ENCODE data around the gene SOX15.
A peak's percentile ranks its signal among the peaks of the same experiment; 100 is the strongest.
"Not testable (repeated sequence)": the region's sequence is repeated elsewhere in the genome, so short reads cannot be mapped to it uniquely, and the experiment has no call there.

The SOX15 gene

GRCh38 chr17:7606280-7606679, 16.4 kb upstream of the SOX15 start:
- no peak for DNase-seq

DNA sequence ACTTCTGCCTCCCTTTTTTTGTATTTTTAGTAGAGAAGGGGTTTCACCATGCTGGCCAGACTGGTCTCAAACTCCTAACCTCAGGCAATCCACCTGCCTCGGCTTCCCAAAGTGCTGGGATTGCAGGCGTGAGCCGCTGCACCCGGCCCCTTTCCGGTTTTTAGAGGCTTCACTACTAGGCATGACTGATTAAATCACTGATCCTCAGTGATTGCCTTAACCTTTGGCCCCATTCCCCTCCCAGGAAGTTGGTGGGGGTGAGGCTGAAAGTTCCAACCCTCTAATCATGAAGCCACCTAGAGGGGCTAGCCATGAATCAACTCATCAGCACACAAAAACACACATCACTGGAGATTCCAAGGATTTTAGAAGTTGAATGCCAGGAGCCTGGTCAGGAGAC, 7.7 kb upstream of the SOX15 start:
- DNase-seq: not testable (repeated sequence)

- DNase-seq: no peak
These were observed 3.4 kb upstream of the SOX15 start for GRCh38 chr17:7593296-7593695.

DNA sequence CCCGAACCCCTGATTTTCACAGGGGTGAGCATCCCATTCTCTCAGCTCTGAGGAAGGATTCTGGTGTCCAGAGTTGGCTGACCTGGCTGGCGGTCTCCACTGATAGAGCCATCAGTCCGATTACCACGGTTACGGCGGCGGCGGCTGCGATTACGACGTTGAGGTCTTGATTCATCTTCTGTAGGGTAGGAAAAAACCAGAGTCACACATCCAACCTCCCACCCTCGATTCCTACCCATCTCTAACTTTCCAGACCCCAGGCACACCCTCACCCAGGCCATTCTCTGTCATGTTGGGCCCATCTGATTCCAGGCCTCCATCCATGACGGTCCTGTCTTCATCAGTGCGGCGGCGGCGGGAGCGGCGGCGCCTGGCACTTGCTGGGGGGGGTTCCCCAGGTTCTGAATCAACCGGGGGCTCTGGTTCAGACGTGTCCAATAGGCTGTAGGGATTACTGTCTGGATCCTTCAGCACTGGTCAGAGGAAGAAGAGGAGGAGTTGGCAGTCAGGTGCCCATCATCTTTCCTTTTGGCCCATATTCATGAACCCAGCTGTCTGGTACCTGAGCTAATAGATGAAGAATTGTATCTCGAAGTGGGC, 2.6 kb upstream of the SOX15 start:
- DNase-seq: no peak

DNA sequence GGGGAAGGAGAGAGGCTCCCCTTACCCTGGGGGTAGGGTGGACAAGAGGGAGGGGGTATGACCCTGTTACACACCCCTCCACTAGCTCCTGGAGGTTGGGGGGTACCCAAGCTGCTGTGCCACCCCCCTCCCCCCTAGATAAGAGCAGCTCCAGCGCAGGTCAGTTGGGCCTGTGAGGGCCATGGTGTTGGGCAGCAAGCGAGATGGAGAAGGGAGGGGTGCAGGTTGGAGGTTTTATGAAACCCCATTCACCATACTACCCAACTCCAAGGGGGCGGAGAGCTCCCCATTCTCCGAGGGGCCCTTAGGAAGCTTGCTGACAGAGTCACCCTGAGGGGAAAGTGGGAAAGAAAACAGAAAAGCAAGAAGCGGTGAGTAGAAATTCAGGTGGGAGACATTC, 1.7 kb upstream of the SOX15 start:
- DNase-seq: no peak

DNA sequence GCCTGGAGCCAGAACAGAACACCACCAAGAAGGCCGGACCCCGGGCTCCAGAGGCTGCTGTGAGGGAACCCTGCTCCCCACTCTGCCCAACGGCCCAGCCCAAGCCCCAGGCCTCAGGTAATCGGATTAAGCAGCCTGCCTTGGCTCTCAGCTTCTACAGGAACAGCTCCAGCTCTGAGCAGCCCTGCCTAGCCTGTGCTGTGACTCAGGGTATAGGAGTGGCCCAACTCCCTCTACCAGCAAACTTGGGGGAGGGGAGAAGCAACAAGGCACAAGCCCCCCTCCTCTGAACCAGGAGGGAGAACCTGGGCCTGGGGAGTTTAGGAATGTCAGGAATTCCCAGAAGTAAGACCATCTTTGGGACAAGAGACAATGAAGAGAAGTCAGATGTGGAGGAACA, 849 bp upstream of the SOX15 start:
- no peak for DNase-seq

GRCh38 chr17:7589204-7589868, 558 bp downstream of the SOX15 start:
- peak; percentile 74 for DNase-seq

DNA sequence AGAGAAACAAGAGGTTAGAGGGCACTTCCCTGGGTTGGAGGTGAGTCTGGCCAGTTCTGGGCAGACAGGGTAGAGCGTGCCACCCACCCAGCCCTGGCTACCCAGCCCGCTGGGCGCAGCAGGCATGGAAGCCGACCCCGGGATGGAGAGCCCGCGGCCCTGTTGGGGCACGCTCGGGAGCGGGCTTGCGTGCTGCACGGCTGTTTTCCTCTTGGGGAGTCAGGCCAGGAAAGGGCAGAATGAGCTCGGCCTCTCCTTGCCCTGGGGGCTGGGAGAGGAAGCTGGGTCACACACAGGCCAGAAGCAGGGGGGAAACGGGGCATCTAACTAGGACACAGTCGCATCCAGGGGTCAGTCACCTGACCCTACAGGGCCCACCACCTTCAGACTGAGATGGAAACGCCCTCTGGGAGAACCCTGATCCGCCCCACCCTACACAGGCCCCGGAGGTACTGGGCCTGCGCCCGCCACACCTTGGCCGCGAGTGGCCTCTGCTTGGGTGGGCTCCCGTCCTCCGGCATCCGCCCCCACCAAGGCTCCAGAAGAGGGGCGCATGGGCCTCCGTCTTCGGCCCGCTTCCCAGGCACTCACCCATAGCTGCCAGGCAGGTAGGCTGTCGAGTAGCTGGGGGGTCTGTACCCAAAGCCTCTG, 1.2 kb downstream of the SOX15 start:
- no peak for DNase-seq

GRCh38 chr17:7587420-7588151, 2.3 kb downstream of the SOX15 start:
- peak; percentile 81 for DNase-seq

GRCh38 chr17:7586673-7587419, 3.0 kb downstream of the SOX15 start:
- no peak for DNase-seq

GRCh38 chr17:7583253-7584109, 6.4 kb downstream of the SOX15 start, which contains the start of gene MPDU1:
Gene MPDU1 (plus strand): TSS chr17:7583852. CDS start chr17:7583863, 11 bp downstream.
- peak; percentile 97 for DNase-seq

DNA sequence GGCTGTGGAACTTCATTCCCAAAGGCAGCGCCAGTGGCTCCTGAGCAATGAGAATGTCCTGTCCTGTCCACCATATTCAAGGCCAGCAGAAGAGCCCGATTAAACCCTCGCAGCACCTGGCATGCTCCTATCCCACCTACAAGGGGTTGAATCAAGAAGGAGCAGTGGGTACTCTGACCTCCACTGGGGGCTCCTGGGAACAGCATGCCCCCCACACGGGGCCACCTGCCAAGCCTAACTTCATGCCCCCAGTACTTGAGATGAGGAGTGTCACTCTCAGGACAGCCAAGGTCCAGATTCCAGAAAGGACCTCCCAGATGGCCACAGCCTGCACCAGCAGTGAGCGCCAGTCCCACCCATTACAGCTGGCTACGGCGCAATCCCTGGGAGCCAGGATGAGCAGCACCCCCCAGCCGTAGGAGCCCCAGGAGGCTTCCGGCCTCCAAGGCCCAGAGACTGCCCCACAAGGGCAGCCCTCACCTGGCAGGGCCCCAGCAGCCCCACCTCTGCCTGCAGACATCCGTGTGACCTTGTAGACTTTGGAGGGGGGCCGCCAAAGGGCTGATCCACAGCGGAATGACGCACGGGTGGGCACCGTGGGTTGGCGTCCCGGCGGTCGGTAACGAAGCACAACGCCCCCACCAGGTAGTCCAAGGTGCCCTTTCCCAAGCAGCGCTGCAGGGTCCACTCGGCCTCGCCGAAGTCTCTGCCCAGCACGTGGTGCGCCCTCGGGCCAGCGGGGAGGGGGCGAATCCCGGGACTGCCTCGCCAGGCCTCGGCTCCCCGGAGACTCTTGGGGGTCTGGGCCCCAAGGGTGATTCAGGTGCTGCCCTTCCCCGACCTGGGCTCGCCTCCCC, 7.3 kb downstream of the SOX15 start:
- no peak for DNase-seq

GRCh38 chr17:7580604-7581575, 9.0 kb downstream of the SOX15 start:
- DNase-seq: no peak

DNA sequence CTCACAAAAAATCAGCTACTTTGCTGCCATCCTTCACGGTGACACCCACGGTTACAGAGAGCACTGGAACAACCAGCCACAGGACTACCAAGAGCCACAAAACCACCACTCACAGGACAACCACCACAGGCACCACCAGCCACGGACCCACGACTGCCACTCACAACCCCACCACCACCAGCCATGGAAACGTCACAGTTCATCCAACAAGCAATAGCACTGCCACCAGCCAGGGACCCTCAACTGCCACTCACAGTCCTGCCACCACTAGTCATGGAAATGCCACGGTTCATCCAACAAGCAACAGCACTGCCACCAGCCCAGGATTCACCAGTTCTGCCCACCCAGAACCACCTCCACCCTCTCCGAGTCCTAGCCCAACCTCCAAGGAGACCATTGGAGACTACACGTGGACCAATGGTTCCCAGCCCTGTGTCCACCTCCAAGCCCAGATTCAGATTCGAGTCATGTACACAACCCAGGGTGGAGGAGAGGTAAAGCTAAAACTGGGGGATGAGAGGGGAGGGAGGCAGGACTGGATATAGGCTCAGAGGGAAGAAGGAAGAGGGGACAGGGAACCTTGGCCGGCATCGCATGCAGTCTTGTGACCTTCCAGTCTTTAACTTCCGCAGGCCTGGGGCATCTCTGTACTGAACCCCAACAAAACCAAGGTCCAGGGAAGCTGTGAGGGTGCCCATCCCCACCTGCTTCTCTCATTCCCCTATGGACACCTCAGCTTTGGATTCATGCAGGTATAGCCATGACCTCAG, 9.9 kb downstream of the SOX15 start:
- DNase-seq: peak; percentile 85

GRCh38 chr17:7579001-7579833, 10.7 kb downstream of the SOX15 start, which contains the start of gene CD68:
Gene CD68 (plus strand): TSS chr17:7579638. CDS start chr17:7579678, 40 bp downstream.
- peak; percentile 100 for DNase-seq

GRCh38 chr17:7577327-7578199, 12.3 kb downstream of the SOX15 start:
- DNase-seq: no peak
